ENCODE measurements around the gene PRKCH.

DNA sequence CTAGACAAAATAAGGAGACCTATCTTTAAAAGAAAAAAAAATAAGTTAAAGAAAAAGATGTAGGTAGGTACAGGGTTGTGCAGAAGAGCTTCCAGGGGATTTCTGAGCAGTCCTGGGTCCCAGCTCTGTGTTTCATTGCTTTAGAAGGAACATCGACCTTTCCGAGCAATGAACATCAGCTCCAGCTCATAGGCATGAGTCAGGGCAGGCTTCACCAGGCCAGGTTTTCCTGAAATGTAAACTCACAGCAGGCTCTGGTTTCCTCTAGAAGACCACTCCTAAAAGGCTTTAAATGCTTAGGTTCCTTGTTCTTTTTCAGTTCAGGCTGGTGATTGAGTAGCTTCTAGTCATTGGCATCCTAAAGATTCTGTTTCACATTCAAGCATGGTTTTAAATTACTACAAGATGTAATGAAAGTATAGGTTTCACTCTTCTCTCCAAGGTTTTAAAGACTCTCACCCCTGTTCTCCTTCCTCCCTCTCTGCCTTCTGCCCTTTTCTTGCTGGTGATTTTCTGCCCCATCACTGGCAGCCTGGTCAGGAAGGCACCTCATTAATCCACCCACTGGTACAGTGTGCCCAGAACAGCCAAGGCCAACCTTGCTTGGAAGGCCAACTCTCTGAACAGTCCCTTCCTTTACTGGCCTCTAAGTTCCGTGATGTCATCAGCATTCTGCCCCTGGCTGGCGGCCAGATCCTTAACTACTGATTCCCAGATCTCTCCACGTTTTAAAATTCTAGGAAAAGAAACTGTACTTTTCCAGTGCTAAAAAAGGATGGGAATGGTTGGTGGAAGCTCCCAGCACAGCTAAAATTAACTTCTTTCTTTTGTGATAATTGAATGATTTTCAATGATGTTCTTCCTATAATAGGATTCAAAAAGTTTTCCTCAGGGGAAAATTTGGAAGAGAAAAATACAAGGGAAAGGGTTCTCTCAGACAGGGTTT is 264.5 kb downstream of the PRKCH start:
- TF ChIP-seq NR3C1 (CRISPR knock-in tag; conservative IDR thresholded peaks at IDR 0.05; ENCODE audit: low read depth) (no peak), SP1 (CRISPR knock-in tag; conservative IDR thresholded peaks at IDR 0.05) (no peak), NFYB (CRISPR knock-in tag; conservative IDR thresholded peaks at IDR 0.05; ENCODE audit: low read depth) (no peak), FOXJ3 (CRISPR knock-in tag; IDR thresholded peaks at IDR 0.05; ENCODE audit: borderline replicate concordance) (no peak), CTCF (IDR thresholded peaks at IDR 0.05) (no peak), ZNF138 (CRISPR knock-in tag; conservative IDR thresholded peaks at IDR 0.05) (no peak)

Measured in WTC11 (cell line).